Right ventricle myocardium inferior (tissue), 1 donor: Measurements from ENCODE around the gene FMOD. TPM values are rescaled to one million over a fixed set of nuclear protein-coding genes. Genes with fewer than 3 reads are reported as not detected.

Experiments used
- ATAC-seq: fragments of 200-7000 bp; cut with Tn5 transposase; one replicate; pipeline ENCODE4 v1.9.1; 2020; ENCODE audit warnings: mild to moderate bottlenecking, moderate library complexity
- DNase-seq: peaks from one replicate; pipeline ENCODE4 v3.0.0; 2021; ENCODE audit errors: missing footprints
- intact Hi-C: fragments of 100-400 bp; cut with DNase I; formaldehyde crosslinking; loops from one replicate; pipeline ENCODE4 v1.11.0; 2022
- total RNA-seq: library from RNA; stranded (reverse); fragmentation: NEBNext Ultra II Directional; extraction: Animal tissue kit (Norgen Biotek cat#: 25700); gene quantifications from one replicate; pipeline ENCODE4 v1.2.1, GENCODE V29; 2021
- donor health status: DM: no; HTN: yes; CAD: no; lungs with severe emphysema.

Gene FMOD
- total RNA-seq, 1 donor from 2014 or later, result 7.7 TPM

DNA sequence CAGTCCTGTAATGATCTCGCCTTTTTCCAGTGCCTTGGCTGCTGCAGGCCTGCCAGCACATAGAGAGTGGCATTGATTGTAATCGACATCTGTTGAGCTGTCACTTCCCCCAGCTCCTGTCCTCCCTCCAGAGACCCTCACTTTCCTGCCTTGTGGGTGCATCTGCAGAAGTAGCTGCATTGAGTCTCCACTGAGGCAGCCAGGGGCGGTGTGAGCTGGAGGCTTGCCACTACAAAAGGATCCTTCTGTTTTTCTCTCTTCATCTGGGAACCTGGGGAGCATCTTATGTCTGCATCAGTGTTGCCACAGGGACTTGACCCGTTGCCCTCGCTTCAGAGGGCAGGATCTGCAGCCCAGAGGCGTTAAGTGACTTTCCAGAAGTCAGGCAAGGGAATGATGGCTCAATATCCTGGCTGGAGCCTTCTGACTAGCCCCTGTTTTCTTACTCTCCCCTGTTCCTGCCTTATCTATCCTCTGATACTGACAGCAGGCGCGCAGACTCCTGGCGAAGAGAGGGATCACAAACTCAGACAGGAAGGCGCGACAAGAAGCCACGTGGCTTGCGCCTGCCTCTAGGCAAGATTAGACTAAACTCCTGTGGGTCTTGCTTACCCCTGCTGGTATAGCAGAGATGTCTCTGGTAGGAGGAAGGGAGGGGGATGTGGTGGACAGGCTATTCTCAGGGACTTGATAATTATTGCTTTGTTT, 13.3 kb upstream of the FMOD start:
- DNase-seq, result peak; percentile 82
- ATAC-seq, result peak; percentile 66
- intact Hi-C loops, result no loop called here

DNA sequence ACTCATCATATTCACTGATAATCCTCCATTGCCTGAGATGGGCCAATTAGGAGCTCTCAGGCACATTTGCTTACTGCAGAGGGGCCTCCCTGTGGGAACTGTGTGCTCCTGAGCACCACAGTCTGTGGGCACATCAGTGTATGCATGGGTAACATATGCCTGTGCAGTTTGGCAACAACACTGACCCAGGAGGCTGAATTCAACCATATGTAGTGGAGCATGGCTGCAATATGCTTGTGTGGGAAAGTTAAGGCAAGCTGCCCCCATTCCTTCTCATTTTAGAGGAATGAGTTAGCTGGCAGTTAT, 11.8 kb upstream of the FMOD start:
- no peak for DNase-seq
- no peak for ATAC-seq
- intact Hi-C loops, result no loop called here

GRCh38 chr1:203361945-203362719, 11.2 kb upstream of the FMOD start:
- intact Hi-C loops, result no loop called here
- DNase-seq (no peak), ATAC-seq (no peak)

- intact Hi-C loops, result no loop called here
- ATAC-seq, result no peak
- no peak for DNase-seq
Observed at GRCh38 chr1:203360547-203361185, 9.7 kb upstream of the FMOD start.

- DNase-seq, result no peak
- intact Hi-C loops, result no loop called here
- ATAC-seq, result no peak
Observed at GRCh38 chr1:203359010-203359571, 8.2 kb upstream of the FMOD start.

- DNase-seq (no peak), ATAC-seq (no peak)
- intact Hi-C loops, result no loop called here
Observed at GRCh38 chr1:203354246-203354645, 3.3 kb upstream of the FMOD start.

DNA sequence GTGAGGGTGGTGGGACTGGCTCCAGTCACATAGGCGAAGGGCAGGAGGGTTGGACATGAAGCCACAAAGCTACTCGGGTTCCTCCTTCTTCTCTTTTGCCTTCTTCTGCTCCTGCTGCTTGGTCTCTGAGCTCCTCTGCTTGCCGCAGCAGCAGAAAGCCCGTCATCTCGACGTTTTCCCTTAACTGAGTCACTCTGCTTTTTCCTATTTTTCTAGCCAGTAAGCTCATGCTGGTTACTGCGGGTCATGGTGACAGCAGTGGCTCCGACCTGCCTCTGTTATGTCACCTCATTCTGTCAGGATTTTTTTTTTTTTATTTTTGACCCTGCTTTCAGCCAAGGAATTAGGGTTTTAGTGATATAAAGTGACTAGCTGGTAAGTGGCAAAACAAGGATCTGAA, 2.6 kb upstream of the FMOD start:
- ATAC-seq (no peak), DNase-seq (no peak)
- intact Hi-C loops, result no loop called here

- intact Hi-C loops, result no loop called here
- DNase-seq, result no peak
- no peak for ATAC-seq
Observed at GRCh38 chr1:203349773-203350524, 973 bp downstream of the FMOD start.

DNA sequence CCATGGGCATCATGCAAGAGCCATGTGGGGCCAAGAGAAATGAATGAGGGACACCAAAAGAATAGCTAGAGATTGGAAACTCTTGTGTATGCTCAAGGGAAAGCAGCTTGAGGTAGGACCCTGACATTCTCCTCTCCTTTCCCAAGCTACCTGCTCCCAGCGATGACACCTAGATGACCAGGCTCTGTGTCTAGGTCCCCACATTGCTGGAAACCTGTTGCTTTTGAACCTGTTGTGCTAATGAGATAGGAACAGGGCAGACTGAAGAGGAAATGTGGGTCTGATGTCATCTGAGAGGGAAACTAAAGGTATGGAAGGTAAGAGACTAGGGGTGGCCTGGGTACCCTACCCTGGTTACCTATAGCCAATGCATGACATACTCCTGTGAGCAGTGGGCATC, 1.8 kb downstream of the FMOD start:
- DNase-seq (no peak), ATAC-seq (no peak)
- intact Hi-C loops, result no loop called here

GRCh38 chr1:203346769-203347102, 4.2 kb downstream of the FMOD start:
- intact Hi-C loops, result no loop called here
- ATAC-seq (no peak), DNase-seq (no peak)

DNA sequence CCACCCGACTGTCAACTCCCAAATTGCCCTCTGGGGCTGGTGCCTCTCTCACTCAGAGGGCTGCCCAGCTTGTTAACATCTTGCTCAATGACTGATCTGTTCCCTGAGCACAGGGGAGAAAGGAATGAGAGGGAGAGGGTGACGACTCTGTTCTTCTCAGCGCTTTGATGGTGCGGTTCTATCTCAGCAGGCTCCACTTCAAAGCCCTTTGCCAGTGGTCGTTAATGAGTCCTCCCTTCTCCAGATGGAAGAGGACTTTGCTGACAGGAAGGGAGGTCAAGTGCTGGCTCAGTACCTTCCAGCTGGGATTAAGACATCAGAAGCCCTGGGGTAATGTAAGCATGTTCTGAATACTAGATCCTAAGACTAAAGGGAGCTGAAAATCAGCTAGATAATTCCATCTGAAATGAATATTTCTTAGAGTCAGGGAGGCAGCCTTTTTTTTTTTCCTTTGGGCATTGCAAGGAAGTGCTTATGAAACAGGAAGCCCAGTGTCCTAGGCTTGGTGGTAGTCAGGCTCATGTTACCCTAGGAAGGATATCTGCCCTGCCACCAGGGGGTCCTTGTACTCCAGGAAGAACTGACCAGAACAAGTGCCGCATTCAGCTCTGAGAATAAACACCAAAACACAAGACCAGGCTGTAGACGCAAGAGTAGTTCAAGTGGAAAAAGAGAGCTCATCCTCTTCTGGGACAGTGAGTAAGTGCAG, 4.7 kb downstream of the FMOD start:
- no peak for DNase-seq
- intact Hi-C loops, result no loop called here

DNA sequence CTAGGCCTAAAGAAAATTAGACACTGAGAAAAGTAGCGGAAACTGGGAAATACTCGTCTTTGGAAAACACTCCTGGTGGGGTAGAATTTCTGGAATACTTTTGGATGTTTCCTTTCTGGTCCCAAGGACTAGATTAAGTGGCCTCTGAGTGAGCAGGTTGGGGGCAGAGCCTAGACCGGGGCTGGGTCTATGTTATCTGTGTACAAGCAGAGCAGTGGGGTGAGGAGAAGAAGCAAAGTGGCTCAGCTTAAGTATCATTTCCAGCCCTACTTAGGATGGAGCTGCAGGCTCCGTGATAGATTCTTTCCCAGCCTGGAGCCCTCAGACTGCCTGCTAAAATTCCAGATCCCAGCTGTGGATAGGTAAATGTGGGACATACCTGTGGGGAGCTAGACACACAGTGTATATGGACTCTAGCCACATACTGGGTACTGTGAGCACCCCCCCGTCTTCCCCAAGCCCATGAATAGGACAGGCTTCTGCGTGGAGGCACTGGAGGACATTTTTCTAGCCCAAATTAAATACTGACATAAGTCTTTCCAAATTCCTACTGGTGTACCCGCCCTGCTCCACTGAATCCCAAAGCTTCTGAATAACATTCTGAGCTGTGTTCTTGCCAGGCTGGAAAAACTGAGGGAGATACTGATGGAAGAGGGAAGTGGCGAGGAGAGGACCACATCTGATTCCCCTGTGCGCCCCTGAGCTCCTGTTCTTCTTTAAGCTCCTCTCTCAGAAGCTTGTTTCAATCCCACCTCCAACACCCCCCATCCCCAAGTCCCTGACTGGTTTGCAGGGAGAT, 6.8 kb downstream of the FMOD start:
- DNase-seq (no peak), ATAC-seq (no peak)
- intact Hi-C loops, result loop anchor here (5.0 kb wide), 1 partner anchor 358 kb away; no protein-coding TSS in a partner anchor

More for the DNA sequence above, 4.7 kb downstream of the FMOD start:
- no peak for ATAC-seq

- DNase-seq (no peak), ATAC-seq (peak; percentile 37)
- intact Hi-C loops, result loop anchor here (5.0 kb wide), 1 partner anchor 360 kb away; no protein-coding TSS in a partner anchor
Observed at GRCh38 chr1:203342192-203342940, 8.6 kb downstream of the FMOD start.

- intact Hi-C loops, result loop anchor here (1.0 to 5.0 kb wide), 5 partner anchors 69 to 362 kb away; no protein-coding TSS in a partner anchor
- DNase-seq (peak; percentile 73), ATAC-seq (peak; percentile 86)
Observed at GRCh38 chr1:203340112-203340790, 10.7 kb downstream of the FMOD start.

DNA sequence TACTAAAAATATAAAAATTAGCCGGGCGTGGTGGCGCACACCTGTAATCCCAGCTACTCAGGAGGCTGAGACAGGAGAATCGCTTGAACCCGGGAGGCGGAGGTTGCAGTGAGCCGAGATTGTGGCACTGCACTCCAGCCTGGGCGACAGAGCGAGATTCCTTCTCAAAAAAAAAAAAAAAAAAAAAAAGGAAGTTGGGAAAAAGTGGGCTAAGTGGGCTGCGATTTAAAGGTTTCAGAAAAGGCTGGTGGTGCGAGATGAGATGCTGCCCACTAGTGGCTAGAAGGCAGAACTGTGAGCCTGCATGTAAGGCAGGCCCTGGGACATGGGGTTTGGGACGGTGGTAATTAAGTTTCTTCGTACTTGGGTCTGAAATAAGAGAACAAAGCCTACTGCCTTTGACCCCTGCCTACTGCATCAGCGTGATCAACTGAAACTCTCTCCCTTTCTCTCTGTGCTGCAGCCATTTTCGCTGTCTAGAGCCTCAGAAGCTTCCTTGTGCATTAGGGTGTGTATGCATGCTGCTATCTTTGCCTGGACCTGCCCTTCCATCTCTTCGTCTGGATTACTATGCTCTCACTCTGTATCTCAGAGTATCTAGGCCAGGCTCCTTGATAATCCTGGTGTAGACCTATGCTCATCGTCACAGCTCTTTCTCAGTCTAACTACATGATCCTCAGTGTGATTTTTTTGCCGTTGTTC, 12.4 kb downstream of the FMOD start:
- DNase-seq (no peak), ATAC-seq (peak; percentile 65)
- intact Hi-C loops, result no loop called here

DNA sequence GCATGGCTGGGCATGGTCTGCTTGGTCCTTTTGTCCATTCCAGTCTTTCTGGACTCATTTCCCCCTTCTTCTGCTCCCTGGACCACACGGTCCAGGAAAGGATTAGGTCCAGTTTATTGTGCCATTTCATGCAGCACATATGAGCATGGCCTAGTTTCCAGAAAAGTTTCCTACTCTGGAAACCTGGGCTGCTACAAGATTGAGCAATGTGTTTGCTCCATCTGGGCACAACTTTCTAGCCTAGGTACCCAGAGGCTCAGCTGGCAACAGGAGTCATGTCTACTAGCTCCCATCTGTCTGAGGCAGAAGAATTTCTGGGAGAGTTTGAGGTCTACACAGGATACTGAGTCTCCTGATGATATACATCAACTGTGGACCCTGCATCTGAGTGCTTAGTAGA, 14.8 kb downstream of the FMOD start:
- ATAC-seq, result no peak

More for the DNA sequence above, 14.8 kb downstream of the FMOD start:
- DNase-seq, result no peak
- intact Hi-C loops, result no loop called here
